Epithelial cell of proximal tubule (primary cell): Measurements from ENCODE around the gene XRN2. TPM values are rescaled to one million over a fixed set of nuclear protein-coding genes. Genes with fewer than 3 reads are reported as not detected.

Source experiments
- DNase-seq: peaks from one replicate; pipeline ENCODE4 v3.0.0-alpha.2; 2011; ENCODE audit warnings: low read depth
- H3K4me3 ChIP-seq: 2 replicates; pipeline ENCODE4 v1.5.1; 2011; ENCODE audit warnings: low read depth, mild to moderate bottlenecking, low read length
- total RNA-seq: library from RNA; depleted of rRNA; stranded (reverse); fragments of >200 nt; gene quantifications from 2 replicates; pipeline ENCODE4 v1.2.3, GENCODE V29; 2015
- TF ChIP-seq, protein P1 (sequence below): conservative IDR thresholded peaks from 2 replicates; pipeline ENCODE4 v1.5.1; 2012; ENCODE audit warnings: low read depth, mild to moderate bottlenecking, low read length

The XRN2 gene
- total RNA-seq, 1 donor from 2014 or later: 92.0 TPM

DNA sequence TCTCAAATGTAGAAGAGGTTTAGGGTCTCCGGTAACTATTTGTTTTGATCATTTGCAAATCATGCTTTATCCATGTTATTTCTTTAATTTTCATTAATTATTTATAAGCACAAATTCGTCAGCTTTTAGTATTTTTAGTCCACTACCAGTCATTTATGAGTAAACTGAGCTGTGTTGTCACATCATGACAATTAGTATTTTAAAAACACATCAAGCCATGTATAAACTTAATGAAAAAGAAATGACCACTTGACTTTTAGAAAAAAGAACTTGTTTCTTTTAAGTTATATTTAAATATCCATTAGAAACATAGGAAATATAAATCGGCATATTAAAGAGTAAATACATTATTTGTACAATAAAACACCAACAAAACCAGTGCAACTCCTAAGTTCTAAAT, 91.4 kb downstream of the XRN2 start:
- TF ChIP-seq, protein P1, sequence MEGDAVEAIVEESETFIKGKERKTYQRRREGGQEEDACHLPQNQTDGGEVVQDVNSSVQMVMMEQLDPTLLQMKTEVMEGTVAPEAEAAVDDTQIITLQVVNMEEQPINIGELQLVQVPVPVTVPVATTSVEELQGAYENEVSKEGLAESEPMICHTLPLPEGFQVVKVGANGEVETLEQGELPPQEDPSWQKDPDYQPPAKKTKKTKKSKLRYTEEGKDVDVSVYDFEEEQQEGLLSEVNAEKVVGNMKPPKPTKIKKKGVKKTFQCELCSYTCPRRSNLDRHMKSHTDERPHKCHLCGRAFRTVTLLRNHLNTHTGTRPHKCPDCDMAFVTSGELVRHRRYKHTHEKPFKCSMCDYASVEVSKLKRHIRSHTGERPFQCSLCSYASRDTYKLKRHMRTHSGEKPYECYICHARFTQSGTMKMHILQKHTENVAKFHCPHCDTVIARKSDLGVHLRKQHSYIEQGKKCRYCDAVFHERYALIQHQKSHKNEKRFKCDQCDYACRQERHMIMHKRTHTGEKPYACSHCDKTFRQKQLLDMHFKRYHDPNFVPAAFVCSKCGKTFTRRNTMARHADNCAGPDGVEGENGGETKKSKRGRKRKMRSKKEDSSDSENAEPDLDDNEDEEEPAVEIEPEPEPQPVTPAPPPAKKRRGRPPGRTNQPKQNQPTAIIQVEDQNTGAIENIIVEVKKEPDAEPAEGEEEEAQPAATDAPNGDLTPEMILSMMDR: no peak
- no peak overlapping the region for H3K4me3 ChIP-seq
- DNase-seq: no peak

DNA sequence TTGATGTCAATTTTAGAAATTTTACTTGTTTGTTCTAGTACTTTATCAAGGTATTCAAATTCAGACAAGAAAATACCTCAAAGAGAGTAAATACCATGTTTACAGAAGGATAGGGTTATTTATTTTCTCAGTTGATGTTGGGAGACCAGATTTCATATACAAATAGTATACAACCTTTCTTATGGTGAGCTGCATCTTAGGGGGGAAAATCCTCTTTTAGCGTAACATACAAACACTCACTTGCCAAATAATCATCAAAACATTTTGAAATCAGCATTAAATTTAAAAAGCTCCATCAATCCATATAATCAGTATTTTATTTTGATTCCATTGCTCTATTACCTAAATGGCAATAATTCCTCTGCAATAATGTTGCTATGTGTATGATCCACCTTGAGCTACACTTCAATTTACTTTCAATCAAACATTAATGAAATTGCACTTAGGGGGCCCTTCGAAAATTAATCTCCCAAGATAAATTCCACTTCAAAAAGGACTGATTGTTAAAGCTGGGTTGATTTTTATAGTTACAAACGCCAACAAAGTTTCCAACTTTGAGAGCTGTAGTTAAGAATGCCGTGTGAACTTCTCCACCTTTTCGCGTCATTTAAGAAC, 92.0 kb downstream of the XRN2 start:
- TF ChIP-seq, protein P1: no peak
- H3K4me3 ChIP-seq: no peak overlapping the region

DNA sequence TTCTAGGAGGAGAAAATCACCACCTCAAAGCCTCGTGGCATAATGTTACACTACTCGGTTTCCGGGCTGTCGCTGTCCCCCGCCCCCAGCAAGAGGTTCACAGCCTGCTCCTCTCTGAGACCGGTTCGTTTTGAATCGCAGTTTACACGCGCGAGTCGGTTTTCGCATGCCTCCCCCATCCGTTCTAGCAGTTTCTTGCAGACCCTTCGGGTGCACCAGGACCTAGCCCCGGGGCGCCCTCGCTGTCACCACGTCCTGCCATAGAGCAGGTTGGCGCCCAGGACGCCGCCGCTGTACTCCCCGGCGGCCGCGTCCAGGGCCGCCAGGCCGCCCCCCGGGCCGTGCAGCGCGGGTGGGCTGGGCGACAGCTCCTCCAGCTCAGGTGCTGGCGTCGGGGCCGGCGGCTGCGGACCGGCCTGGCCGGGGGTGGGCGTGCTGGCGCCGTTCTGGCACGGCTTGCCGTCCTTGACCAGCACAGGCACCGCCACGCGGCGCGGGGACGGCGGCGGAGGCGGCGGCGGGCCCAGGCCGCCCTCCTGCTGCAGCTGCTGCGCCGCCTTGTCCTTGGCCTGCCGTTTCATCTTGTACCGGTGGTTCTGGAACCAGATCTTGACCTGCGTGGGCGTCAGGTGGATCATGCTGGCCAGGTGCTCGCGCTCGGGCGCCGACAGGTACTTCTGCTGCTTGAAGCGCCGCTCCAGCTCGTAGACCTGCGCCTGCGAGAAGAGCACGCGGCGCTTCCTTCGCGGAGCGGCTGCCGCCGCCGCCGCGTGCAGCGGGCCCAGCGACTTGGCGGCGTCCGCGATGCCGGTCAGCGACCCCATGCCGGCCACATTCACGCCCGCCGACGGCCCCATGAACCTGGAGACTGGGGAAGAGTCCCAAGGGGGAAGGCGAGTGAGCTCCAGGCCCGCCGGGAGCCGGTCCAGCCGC, 92.8 kb downstream of the XRN2 start:
- DNase-seq: no peak
- TF ChIP-seq, protein P1: no peak
- no peak overlapping the region for H3K4me3 ChIP-seq

More for the DNA sequence above, 92.0 kb downstream of the XRN2 start:
- DNase-seq: no peak

DNA sequence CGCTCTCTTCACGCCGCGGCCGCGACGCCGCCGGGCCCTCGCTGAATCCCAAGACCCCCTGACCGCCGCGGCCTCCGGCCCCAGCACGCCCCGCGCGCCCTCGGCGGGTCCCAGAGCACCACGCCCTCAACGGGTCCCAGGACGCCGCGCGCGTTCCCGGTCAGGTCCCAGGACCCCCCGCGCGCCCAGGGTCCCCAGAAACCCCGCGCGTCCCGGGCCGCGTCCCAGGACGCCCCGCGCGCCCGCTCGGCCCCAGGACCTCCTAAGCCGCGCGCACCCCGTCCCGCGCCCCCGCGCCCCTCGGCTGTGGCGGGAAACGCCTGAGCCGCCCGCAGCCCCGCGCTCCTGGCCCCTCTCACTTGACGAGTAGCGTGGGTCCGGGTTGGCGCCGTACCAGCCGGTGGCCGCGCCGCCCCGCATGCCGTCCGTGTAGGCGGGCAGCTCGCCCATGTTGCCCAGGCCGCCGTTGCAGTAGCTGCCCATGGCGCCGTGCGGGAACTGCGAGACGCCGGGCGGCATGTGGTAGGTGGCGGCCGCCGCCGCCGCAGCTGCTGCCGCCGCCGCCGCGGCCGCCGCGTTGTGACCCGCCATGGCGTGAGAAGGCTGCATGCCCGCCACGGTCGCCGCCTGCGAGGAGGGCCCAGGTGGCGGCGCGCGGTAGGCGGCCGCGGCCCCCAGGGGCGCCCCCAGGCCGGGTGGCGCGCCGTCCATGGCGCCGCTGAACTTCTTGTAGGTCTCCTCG, 93.6 kb downstream of the XRN2 start:
- no peak for DNase-seq
- H3K4me3 ChIP-seq: no peak overlapping the region
- TF ChIP-seq, protein P1: no peak

DNA sequence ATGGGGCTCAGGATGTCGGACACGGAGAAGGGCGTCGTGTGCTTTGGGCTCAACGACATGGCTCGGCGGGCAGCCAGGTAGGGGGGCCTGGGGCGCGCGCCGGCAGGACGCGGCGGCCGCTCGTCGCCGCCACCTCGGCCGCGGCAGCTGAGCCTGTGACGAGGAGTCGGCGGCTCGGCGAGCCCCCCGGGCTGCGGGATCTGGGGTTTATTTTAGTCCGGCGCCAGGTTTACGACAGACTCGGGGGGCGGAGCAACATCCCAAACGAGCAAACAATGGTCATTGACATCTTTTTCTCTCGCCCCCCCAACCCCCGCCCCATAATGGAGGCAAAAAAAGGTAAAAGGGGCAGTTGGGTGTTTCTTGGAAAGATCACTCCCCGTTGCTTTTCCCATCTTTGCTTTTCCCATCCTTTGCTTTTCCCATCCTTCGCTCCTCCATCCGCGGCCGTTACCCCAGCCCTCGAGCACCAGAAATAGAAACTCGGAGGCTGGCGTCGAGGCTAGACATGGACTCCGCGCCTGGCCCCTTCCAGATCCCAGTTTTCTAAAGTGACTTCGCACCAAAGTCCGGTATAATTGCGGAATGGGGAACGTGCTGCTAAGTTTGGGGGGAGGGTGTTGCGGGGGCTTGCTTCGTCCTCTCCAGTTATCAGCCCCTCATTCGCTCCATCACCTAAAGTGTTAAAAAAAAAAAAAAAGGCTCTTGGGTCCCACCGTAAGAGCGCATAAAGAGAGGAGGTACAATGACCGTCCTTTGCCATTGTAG, 94.4 kb downstream of the XRN2 start, which contains the start of gene NKX2-4:
NKX2-4 (minus strand) TSS at position 186 of the 768 bp plus-strand sequence; CDS start at position 59, 127 bp downstream.
- no peak for DNase-seq
- TF ChIP-seq, protein P1: no peak
- no peak within 1 kb of the TSS for H3K4me3 ChIP-seq

DNA sequence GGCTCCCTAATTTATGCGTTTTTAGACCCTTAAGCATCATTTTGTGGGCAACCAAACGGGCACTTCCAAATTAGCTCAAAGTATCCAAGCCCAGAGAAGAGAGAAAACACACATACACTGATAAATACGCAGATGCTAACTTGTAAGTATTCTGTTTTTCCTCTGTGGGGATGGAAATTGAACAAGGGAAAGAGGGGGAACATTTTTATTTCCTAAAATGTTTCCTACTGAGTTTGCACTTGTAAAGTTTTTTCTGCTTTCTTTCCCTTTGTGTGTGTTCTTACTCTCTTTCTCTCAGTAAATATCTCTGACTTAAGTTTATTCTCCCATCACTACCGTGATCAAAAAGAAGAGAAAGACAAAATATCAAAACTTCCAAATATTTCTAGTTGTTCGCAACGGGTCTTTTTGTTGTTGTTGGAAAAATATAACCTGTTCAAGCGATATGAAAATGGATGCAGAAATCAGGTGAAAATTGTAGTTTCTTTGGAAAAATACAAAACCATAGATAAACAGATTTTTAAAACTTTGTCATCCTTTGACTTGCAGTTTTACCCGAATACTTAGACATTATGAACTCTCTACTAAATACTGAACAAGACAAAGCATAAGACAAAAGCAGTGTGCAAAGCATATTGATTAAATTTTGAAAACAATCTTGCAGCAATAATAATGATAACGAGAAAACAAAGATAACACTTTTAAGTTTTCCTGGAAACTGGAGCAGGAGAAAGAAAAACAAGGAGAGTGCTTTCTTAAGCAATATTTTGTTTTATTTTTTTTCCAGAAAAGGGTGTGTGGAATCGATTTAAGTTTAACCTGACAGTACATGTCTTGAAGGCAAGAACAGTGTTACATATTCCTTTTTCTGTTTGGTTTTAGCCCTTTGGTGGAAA, 95.2 kb downstream of the XRN2 start:
- H3K4me3 ChIP-seq: no peak overlapping the region
- TF ChIP-seq, protein P1: no peak
- DNase-seq: no peak
